Measurements from ENCODE around the gene ARAP2.

The ARAP2 gene

GRCh38 chr4:36133086-36133485 lies 111.2 kb downstream of the ARAP2 start:
- no peak for TF ChIP-seq CTCF (IDR thresholded peaks at IDR 0.05; ENCODE audit: borderline replicate concordance, insufficient read depth, low read depth, low read length)
- H3K4me3 ChIP-seq (ENCODE audit: low read depth, low read length) = no peak overlapping the region

- no peak for TF ChIP-seq CTCF (IDR thresholded peaks at IDR 0.05; ENCODE audit: borderline replicate concordance, insufficient read depth, low read depth, low read length)
- no peak overlapping the region for H3K4me3 ChIP-seq (ENCODE audit: low read depth, low read length)
Measured at GRCh38 chr4:36130641-36131040, 113.7 kb downstream of the ARAP2 start.

- no peak overlapping the region for H3K4me3 ChIP-seq (ENCODE audit: low read depth, low read length)
- no peak for TF ChIP-seq CTCF (IDR thresholded peaks at IDR 0.05; ENCODE audit: borderline replicate concordance, insufficient read depth, low read depth, low read length)
Measured at GRCh38 chr4:36128689-36129088, 115.6 kb downstream of the ARAP2 start.

GRCh38 chr4:36123906-36124305 lies 120.4 kb downstream of the ARAP2 start:
- no peak overlapping the region for H3K4me3 ChIP-seq (ENCODE audit: low read depth, low read length)
- TF ChIP-seq CTCF (IDR thresholded peaks at IDR 0.05; ENCODE audit: borderline replicate concordance, insufficient read depth, low read depth, low read length) = no peak

GRCh38 chr4:36115312-36115711 lies 129.0 kb downstream of the ARAP2 start:
- H3K4me3 ChIP-seq (ENCODE audit: low read depth, low read length) = no peak overlapping the region
- TF ChIP-seq CTCF (IDR thresholded peaks at IDR 0.05; ENCODE audit: borderline replicate concordance, insufficient read depth, low read depth, low read length) = no peak

GRCh38 chr4:36111172-36111571 lies 133.1 kb downstream of the ARAP2 start:
- TF ChIP-seq CTCF (IDR thresholded peaks at IDR 0.05; ENCODE audit: borderline replicate concordance, insufficient read depth, low read depth, low read length) = no peak
- H3K4me3 ChIP-seq (ENCODE audit: low read depth, low read length) = no peak overlapping the region

- no peak overlapping the region for H3K4me3 ChIP-seq (ENCODE audit: low read depth, low read length)
- TF ChIP-seq CTCF (IDR thresholded peaks at IDR 0.05; ENCODE audit: borderline replicate concordance, insufficient read depth, low read depth, low read length) = no peak
Measured at GRCh38 chr4:36099509-36099908, 144.8 kb downstream of the ARAP2 start.
